ENCODE measurements around the gene SLC22A17.

SLC22A17 gene

DNA sequence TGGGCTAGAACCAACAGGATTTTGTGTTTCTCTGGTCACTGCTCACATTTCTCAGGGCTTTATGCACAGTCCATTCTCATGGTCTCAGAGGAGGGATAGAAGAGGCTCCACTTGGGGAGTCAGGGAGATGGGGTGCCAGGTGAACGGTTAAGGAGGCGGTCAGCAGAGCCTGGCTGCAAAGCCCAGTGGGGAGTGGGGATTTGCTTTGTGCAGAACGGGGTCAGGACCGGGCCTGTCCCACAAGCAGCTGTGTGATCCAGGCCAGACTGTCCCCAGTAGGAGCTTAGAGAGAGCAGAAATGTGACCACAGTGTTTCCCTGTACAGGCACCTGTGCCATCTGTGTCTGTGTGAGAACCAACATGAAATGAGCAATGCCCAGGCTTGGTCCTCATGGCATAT, 28.3 kb upstream of the SLC22A17 start:
- DNase-seq, result no peak

DNA sequence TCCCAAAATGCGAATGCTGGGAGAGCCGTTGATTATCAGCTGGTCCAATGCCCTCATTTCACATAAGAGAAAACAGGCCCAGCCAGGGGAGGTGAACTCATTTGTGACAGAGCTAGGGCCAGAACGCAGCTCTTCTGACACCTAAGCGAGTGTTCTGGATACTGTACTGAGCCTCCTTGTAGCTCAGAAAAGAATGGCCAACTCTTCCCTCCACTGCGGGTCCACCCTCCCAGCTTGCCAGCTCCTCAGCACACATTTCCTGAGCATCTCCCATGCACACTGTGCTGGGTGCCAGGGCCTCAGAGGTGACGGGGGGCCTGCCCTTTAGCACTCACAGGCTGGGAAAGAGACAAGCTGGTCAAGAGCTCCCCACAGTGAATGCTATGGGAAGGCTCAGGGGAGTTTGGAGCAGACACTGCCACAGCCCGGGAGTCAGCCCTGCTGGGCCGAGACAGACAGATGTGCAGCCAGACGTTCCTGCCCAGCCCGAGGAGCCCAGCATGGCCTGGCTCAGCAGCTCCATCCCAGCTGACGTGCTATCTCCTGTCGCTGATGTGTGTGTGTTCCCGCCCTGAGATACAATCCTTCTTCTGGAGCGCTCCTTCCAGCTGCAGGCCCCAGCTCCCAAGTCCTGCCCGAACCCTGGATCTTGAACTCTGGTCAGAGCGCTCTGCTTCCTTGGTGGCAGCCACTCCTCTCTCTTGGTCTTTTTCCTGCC, 27.7 kb upstream of the SLC22A17 start:
- DNase-seq, result no peak

DNA sequence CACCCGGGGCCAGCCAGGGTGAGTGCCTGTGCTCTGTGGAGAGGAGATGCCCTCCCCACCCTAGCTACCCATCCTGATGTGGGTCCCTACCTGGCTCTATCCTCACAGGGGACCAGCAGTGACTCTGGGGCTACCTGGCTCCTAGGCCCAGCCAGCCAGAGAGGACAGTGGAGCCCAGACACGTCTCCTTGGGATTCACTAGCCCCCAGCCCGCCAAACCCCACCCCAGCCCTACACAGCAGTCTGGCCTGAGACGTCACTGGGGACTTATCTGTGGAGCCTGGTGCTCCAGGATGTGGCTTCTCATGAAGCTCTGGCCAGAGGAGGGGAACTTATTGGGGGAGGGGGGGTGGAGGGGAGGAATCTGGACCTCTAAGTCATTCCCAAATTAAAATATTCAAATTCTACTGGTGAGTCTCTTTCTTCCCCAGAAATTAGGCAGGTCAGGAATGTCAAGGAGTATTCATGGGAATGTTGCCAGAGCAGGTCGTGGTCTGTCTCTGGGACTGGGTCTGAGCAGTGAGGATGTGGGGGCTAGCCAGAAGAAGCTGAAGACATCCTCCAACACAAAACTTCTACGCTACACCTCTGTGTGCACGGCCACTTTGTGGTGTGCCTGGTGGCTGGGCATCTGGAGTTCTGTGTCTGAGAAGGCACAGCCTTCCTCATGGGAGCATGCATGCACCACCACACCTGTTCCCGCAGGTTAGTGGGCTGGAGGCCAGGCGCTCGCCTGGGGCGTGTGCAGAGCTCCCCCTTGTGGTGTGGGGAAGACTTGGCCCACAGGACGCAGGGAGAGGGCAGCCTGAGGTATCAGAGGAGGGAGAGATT, 26.9 kb upstream of the SLC22A17 start:
- DNase-seq, result no peak

DNA sequence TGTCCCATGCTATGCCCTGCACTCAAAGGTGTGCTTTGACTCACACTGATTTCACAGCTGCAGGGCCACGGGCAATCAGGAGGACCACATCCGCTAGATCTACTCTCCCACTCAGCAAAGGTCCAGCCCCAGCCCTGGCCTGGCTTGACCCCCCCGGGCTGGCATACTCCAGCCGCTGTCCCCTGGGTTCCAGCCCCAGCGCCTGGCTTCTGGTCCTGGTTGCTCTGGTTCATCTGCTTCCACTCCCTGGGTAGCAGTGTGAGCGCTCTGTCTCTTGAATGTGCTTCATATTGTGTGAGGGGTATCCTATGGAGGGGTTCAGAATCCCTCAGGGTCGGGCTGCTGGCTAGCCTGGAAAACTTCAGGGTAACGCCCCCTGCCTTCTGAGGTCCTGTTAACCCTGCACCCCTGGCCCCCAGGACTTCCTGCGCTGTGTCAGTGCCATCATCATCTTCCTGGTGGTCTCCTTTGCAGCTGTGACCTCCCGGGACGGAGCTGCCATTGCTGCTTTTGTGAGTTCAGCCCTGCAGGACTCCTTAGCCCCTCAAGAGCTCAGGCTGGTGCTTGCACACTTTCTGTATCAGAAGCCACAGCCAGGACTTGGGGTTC, 26.0 kb upstream of the SLC22A17 start:
- DNase-seq, result no peak

DNA sequence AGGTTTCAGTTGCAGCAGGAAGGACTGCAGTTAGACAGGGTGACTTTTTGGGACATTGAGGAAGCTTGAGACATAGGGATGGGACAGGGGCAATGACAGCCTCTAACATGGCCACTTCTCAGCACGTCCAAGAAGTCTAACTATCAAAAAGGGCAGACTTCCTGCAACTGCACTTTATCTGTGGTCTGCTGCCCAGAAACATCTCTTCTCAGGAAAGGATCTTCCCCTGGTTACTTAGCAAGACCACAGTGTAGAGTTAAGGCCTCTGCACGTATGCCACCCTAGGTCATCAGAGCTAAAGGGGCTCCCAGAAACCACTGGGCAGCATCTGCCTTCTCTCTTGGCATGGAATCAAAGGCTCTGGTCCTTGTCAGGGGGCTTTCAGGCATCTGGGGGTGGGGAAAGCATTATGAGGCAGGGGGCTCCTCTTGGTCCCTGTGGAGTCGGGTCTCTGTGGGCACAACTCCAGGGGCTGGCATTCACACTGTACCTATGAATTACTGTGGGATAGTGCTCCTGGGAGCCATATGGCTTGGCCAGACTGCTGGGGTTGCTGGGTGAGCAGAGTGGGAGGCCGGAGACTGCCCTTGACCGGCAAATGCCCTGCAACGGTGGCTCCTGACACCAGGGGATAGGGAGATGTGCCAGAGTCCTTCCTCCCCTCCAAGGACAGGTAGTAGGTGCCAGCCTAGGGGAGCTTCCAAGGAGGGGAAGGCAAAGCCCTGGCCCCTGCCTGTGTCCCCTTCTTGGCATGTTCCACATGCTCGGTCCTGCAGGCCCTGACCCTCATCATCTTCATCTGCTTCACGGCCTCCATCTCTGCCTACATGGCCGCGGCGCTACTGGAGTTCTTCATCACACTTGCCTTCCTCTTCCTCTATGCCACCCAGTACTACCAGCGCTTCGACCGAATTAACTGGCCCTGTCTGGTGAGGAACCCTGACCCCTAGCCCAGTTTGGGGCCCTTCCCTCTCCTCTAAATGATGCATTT, 25.2 kb upstream of the SLC22A17 start:
- DNase-seq, result no peak

DNA sequence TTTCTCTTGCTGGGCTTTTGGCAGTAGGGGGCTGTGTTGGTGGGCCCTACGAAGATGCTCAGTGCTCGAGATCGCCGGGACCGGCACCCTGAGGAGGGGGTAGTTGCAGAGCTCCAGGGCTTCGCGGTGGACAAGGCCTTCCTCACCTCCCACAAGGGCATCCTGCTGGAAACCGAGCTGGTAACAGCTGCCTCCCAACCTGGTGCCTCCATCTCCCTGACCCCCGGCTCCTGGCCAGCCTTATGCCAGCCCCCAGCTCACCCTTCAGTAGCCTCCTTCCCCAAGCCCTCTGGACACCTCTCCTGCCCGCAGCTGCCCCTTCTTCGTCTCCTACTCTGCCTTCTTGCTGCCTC, 24.5 kb upstream of the SLC22A17 start:
- no peak for DNase-seq

DNA sequence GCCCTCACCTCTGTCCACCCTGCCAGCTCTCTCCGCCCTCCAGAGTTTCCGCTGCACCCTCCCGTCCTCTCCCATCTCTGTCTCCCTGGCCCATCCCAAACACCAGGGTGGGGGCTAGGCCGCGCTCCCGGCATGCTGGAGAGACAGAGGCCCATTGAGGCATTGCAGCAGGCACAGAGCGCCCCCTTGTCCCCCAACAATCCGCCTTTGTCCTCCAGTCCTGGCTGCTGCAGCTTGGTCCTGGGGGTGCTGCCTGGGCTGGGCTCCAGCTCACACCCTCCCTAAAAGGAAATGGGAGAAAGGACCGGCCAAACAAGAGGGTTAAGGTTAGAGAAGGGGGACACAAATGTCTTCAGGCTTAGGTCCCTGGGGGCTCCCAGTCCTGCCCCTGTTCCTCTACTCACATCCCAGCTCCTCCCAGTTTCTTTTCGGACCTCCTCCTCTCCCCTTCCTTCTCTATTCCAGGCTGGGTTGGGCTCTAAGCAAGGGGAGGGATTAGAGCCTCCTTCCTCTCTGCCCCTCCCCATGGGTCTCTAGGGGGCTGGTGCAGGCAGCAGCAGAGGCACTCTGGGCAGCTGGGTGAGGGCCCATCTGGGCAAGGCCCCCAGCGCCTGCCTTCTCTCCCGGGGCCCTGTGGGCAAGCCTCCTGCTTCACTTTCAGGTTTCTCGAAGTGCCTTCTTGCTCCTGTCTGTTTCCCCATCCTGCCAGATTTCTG, 24.0 kb upstream of the SLC22A17 start, which contains the start of gene CMTM5:
Gene CMTM5 (plus strand): TSS at position 565 of the 716 bp plus-strand sequence. CDS start 206 bp downstream, outside the sequence.
- no peak for DNase-seq

DNA sequence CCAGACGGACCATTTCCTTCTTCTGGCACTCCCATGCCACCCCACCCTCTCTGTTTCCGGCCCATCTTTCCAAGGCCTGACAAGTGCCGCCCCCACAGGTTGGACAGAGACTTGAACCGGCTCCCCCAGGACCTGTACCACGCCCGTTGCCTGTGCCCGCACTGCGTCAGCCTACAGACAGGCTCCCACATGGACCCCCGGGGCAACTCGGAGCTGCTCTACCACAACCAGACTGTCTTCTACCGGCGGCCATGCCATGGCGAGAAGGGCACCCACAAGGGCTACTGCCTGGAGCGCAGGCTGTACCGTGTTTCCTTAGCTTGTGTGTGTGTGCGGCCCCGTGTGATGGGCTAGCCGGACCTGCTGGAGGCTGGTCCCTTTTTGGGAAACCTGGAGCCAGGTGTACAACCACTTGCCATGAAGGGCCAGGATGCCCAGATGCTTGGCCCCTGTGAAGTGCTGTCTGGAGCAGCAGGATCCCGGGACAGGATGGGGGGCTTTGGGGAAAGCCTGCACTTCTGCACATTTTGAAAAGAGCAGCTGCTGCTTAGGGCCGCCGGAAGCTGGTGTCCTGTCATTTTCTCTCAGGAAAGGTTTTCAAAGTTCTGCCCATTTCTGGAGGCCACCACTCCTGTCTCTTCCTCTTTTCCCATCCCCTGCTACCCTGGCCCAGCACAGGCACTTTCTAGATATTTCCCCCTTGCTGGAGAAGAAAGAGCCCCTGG, 23.0 kb upstream of the SLC22A17 start:
- DNase-seq, result no peak

DNA sequence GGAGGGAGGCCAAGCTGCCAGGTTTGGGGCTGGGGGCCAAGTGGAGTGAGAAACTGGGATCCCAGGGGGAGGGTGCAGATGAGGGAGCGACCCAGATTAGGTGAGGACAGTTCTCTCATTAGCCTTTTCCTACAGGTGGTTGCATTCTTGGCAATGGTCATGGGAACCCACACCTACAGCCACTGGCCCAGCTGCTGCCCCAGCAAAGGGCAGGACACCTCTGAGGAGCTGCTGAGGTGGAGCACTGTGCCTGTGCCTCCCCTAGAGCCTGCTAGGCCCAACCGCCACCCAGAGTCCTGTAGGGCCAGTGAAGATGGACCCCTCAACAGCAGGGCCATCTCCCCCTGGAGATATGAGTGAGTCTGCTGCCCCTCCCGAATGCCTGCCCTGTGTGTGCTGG, 20.4 kb upstream of the SLC22A17 start:
- DNase-seq, result no peak

DNA sequence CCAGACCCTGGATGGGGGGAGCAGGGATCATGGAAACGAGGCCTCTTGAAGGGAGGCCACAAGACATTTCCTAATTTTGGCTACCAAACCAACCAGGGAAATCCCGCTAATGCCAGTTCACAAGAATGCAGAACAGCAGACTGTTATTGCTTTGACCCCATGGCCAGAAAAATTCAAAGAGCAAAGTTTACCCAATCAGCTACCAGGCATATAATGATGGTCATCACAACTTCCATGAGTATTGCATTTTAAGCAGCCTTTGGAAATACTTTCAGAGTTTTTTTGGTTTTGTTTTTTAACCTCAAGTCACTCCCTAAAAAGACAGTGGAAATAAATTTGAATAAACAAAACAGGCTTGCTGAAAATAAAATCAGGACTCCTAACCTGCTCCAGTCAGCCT, 19.8 kb upstream of the SLC22A17 start, which contains the start of gene IL25:
Gene IL25 (plus strand): TSS at position 301 of the 400 bp plus-strand sequence.
- DNase-seq, result no peak

DNA sequence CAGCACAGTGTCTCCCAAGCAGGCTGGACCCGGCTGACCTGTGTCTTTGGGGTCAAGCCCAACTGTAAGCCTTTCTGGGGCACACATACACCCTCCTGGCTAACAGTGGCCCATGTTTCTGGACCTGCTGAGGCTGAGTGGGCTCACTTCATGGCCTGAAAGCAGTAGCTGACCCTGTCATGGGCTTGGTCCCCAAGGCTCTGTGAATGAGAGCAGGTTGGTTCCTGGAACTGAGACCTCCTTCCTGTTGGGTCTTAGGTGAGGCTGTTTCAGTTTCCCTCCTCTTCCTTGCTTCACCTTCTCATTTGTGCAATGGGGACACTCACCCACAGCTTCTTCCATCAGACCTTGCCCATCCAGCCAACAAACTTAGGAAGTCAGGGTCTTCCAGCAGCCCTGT, 19.2 kb upstream of the SLC22A17 start:
- no peak for DNase-seq

DNA sequence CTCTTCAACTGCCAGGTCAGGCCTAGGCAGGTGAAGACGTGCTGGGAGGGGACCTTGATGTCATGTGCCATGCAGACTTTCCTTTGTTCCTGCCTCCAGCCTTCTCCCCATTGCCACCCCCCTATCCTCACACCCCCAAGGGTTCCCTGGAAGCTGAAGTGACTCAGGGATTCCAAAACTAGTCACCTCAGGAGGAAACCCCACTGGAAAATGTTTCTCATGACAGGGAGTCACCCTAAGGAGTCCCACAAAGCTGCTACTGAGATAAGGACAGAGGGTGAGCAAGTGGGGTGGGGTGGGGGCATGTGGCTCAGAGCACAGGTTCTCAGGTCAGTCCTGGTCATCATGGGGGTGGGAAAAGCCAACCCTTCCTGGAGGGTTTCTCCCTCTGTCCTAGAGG, 17.5 kb upstream of the SLC22A17 start:
- no peak for DNase-seq

DNA sequence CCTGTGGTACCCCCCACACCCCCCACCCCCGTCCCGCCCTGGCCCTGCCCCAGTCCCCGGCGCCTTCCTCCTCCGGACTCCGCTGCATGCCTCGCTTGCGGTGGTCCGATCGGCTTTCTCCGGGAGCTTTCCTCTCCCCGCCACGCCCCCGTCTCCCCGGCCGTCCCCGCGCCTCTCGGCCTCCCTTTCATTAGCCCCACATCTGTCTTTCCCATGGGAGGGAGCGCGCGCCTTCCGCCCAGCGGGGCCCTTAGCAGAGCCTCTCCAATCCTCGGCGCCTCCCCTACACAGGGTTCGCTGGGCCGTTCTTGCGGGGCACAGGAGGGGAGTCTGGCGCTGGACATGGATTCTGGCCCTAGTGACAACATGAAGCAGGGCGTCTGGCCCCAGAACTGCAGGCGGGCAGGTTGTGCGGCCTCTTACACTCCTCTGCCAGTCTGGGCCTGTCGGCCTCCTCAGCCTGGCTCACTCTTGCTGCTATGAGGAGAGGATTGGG, 13.8 kb upstream of the SLC22A17 start:
- DNase-seq, result no peak

DNA sequence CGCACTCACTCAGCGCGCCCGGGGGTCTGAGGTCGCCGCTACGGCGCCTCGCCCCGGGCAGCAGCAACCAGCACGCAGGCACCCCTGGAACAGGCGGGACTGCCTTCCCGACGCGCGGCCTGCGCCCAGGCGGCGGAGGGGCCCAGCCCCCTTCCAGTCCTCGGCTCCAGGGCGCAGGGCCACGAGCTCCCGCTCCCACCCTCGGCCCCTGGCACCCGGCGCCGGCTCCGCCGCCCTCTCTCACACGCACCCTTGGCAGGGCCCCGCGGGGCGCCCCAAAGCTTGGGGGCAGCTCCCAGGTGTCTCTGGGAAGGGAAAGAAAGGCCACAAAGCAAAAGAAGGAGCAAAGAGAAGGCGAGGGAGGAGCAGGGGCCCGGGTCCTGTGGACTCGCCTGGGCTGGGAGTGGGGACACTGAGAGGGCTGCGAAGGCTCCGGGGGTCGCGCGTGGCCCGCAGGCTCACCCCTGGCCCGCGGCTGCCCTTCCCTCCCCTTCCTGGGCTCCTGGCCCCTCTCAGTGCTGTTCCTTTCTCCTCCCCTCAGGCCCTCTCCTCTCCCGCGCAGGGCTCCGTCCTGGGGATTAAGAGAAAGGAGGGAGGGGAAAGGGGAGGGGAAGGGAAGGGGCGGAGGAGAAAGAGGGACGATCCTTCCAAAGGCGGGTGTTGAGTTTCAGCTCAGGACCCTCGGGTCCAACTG, 13.2 kb upstream of the SLC22A17 start:
- DNase-seq, result no peak

DNA sequence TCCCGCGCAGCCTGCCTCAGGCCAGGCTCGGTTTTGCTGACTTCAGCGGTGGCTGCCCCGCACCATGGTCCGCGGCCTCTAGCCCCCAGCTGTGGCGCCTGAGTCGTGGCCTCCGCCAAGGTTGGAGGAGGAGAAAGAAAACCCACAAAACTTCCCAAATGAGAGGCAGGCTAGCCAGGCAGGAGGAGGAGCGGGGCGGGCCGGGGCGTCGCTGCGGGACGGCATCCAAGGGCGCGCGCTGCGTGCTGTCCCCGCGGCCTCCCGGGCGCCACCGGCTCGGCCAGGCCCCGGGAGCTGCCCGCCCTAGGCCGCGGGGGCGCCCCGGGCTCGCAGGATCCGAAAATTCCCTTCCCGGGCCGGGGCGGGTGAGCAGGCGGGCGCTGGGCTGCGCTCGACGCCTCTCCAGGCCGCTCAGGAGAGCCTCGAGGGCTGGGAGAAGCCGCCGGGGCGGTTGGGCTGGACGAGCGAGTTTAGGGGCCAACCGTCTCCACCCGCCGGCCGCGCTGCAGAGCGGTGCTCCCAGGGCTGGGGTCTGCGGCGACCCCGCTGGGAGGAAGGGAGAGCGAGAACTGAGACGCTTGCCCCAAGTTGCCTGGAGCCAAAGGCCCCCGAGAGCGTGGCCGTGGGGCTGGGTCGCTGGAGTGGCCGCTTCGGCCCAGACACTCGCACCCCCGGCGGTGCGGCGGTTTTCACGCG, 12.5 kb upstream of the SLC22A17 start, which contains the start of gene EFS:
Gene EFS (minus strand): TSS at position 137 of the 696 bp plus-strand sequence. CDS start 147 bp downstream, outside the sequence.
- DNase-seq, result no peak

DNA sequence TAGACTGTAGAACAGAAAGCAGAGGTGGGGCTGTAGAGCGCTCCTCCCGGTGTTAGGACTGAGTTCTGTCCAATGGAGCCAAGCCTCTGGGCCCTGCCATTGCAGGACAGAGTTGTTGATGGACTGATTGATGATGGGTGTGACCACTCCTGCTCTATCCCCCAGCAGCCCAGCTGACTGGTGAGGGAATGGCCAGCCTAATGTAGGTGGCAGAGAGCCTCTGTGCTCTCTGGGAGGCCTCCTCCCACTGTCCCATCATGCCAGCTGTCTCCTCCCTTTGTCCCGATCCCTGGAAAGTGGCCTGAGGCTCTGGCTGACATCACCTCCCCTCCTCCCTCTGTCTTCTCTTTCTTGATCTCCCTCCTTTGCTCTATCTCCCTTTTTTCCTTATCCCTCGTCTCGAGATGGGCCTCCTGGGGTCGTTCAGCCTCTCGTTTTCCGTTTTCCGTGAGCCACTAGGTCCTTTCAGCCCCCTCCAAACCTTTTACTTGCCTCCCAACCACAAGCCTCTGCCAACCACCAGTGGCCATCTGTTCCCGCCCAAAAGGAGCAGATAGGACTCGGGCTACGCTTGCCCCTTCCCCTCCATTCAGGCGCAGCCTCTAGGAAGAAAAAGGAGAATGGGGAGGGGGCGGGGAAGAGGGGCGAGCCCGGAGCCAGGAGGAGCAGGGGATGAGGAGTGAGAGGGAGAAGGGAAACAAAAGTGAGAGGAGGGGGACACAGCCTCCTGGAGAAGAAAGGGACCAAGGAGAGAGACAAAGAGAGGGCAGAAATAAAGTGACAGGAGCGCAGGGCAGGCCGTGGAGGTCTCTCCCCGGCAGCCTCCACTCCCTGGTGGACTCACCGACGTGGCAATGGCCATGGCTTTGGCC, 11.7 kb upstream of the SLC22A17 start:
- no peak for DNase-seq

DNA sequence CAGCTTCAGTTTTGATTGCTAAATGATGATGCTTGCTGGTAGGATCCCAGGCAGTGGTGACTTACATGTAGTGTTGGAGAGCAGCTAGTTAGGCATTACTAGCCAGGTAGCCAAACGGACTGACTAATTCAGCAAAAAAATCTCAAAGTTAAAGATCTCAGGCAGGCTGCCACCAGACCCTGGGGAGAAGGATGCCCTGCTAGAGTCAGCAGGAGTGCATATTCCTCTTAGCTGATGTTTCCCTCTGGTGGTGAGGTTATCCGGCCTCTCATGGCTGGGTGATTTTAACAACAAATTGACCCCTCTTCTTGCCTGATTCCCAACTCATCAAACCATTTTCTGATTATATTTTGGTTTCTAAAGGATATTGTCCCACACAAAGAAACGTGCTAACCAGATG, 9.5 kb upstream of the SLC22A17 start:
- DNase-seq, result no peak

DNA sequence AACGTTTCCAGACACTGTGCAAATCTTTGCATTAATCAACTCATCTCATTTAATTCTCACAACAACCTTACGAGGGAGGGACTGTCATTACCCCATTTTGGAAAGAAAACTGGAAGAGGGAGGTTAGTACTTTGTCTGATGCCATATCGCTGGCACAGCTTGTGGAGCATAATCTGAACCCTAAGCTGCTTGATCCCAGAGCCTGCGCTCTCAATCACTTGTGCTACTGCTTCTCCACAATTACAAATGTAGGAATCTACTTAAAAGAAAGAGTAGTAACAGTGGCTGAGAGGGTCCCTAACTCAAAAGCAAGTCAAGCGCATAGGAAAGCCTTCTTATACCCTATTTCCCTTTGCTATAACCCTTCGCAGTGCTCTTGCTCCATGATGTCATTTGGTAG, 9.1 kb upstream of the SLC22A17 start:
- DNase-seq, result no peak

DNA sequence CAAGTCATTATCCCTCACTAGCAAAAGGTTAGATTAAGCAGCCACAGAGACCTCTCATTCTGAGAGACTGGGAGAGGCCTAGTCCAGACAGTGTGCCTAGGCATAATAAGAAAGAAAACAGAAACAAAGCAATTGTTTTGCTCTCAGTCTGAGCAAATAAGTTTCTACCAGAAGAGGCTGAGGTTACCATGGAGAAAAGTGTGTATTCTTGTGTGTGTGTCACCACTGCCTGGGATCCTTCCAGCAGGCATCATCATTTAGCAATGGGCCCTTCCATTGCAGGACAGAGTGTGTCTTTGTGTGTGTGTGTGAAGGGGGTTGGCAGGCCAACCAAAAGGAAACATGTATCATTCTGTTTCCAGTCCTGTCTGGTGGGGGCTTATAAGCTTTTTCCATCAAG, 8.6 kb upstream of the SLC22A17 start:
- no peak for DNase-seq

Data from kidney glomerular epithelial cell (primary cell).